WTC11 (cell line): ENCODE measurements around the gene MAPK11. TPM values are rescaled to one million over a fixed set of nuclear protein-coding genes. Genes with fewer than 3 reads are reported as not detected.

Source experiments
- ATAC-seq: fragments of 200-7000 bp; cut with Tn5 transposase; 2 replicates; pipeline ENCODE4 v1.10.0; 2021; ENCODE audit warnings: mild to moderate bottlenecking, moderate library complexity
- CTCF ChIA-PET: fragments of 300-600 bp; sonication (Branson Sonifier 250); formaldehyde crosslinking; loops from one replicate; lab custom pipeline; 2021; ENCODE audit warnings: antibody characterized with exemption; lab: Charles Lee
- POLR2A ChIA-PET: fragments of 350-600 bp; sonication (Branson Sonifier 250); formaldehyde crosslinking; loops from one replicate; lab custom pipeline; 2021; ENCODE audit warnings: antibody characterized with exemption; lab: Charles Lee
- DNase-seq: peaks from one replicate; pipeline ENCODE4 v3.0.0; 2021; ENCODE audit warnings: low spot score
- H3K27ac Mint-ChIP-seq: 2 replicates; pipeline ENCODE4 v1.8.0; 2021; ENCODE audit warnings: mixed read lengths
- H3K27me3 Mint-ChIP-seq: 2 replicates; pipeline ENCODE4 v1.8.0; 2021; ENCODE audit warnings: low read depth, mild to moderate bottlenecking, moderate library complexity, mixed read lengths
- H3K36me3 Mint-ChIP-seq: 2 replicates; pipeline ENCODE4 v1.8.0; 2021; ENCODE audit warnings: mixed read lengths
- H3K4me1 Mint-ChIP-seq: 2 replicates; pipeline ENCODE4 v1.8.0; 2022; ENCODE audit warnings: mixed read lengths
- H3K4me3 Mint-ChIP-seq: 2 replicates; pipeline ENCODE4 v1.8.0; 2021; ENCODE audit warnings: mild to moderate bottlenecking, moderate library complexity, mixed read lengths
- H3K9me3 Mint-ChIP-seq: 2 replicates; pipeline ENCODE4 v1.8.0; 2021; ENCODE audit warnings: mixed read lengths
- ATF1 ChIP-seq: sonication (generic); formaldehyde crosslinking; IDR thresholded peaks from 2 replicates; pipeline ENCODE4 v1.8.1; 2023; ENCODE audit warnings: mild to moderate bottlenecking, moderate library complexity, missing genetic modification reagents
- EMX1 ChIP-seq: fragments of 250-450 bp; sonication (Bioruptor Pico); IDR thresholded peaks from 2 replicates; pipeline ENCODE4 v1.8.0; 2021; ENCODE audit warnings: mild to moderate bottlenecking
- ESRRA ChIP-seq: sonication (generic); formaldehyde crosslinking; IDR thresholded peaks from 2 replicates; pipeline ENCODE4 v1.8.1; 2022; ENCODE audit warnings: mild to moderate bottlenecking, missing genetic modification reagents, borderline replicate concordance
- ETV6 ChIP-seq: sonication (generic); formaldehyde crosslinking; IDR thresholded peaks from 2 replicates; pipeline ENCODE4 v1.8.1; 2022; ENCODE audit warnings: mild to moderate bottlenecking, missing genetic modification reagents
- FOXP1 ChIP-seq: sonication (generic); formaldehyde crosslinking; IDR thresholded peaks from 2 replicates; pipeline ENCODE4 v1.8.0; 2022; ENCODE audit warnings: missing genetic modification reagents, mild to moderate bottlenecking, moderate library complexity, borderline replicate concordance
- GABPB1 ChIP-seq: sonication (generic); formaldehyde crosslinking; IDR thresholded peaks from 2 replicates; pipeline ENCODE4 v1.8.1; 2023; ENCODE audit warnings: mild to moderate bottlenecking, missing genetic modification reagents
- IRF2 ChIP-seq: sonication (generic); formaldehyde crosslinking; IDR thresholded peaks from 2 replicates; pipeline ENCODE4 v1.8.0; 2022; ENCODE audit warnings: low read depth, missing genetic modification reagents, borderline replicate concordance
- KAT7 ChIP-seq: sonication (generic); formaldehyde crosslinking; IDR thresholded peaks from 2 replicates; pipeline ENCODE4 v1.8.1; 2023; ENCODE audit warnings: missing genetic modification reagents, mild to moderate bottlenecking, borderline replicate concordance
- NR3C1 ChIP-seq: sonication (generic); formaldehyde crosslinking; conservative IDR thresholded peaks from 2 replicates; pipeline ENCODE4 v1.8.1; 2023; ENCODE audit warnings: low read depth, mild to moderate bottlenecking, missing genetic modification reagents
- OVOL2 ChIP-seq: fragments of 250-450 bp; sonication (Bioruptor Pico); IDR thresholded peaks from 2 replicates; pipeline ENCODE4 v1.9.0; 2021; ENCODE audit warnings: mild to moderate bottlenecking, borderline replicate concordance
- SP1 ChIP-seq: sonication (generic); formaldehyde crosslinking; conservative IDR thresholded peaks from 2 replicates; pipeline ENCODE4 v1.8.1; 2022; ENCODE audit warnings: missing genetic modification reagents
- ZNF121 ChIP-seq: sonication (generic); formaldehyde crosslinking; IDR thresholded peaks from 2 replicates; pipeline ENCODE4 v1.8.0; 2023; ENCODE audit warnings: missing genetic modification reagents
- ZNF138 ChIP-seq: sonication (generic); formaldehyde crosslinking; conservative IDR thresholded peaks from 2 replicates; pipeline ENCODE4 v1.8.1; 2022; ENCODE audit warnings: mild to moderate bottlenecking, moderate library complexity, missing genetic modification reagents
- ZNF232 ChIP-seq: sonication (generic); formaldehyde crosslinking; IDR thresholded peaks from 2 replicates; pipeline ENCODE4 v1.8.0; 2022; ENCODE audit warnings: mild to moderate bottlenecking, missing genetic modification reagents
- total RNA-seq: library from RNA; stranded (reverse); gene quantifications from 3 replicates; pipeline ENCODE4 v1.2.3, GENCODE V29; 2021
- TF ChIP-seq, protein P1 (sequence below): sonication (generic); formaldehyde crosslinking; IDR thresholded peaks from 2 replicates; pipeline ENCODE4 v1.8.1; 2022; ENCODE audit warnings: mild to moderate bottlenecking, missing genetic modification reagents, moderate library complexity, borderline replicate concordance
- TF ChIP-seq, protein P2 (sequence below): sonication (generic); formaldehyde crosslinking; conservative IDR thresholded peaks from 2 replicates; pipeline ENCODE4 v1.8.1; 2022; ENCODE audit warnings: mild to moderate bottlenecking, missing genetic modification reagents
- TF ChIP-seq, protein P3 (sequence below): fragments of 250-450 bp; sonication (Bioruptor Pico); IDR thresholded peaks from 2 replicates; pipeline ENCODE4 v2.1.2; 2022; ENCODE audit warnings: mild to moderate bottlenecking, moderate library complexity
- TF ChIP-seq, protein P4 (sequence below): sonication (generic); formaldehyde crosslinking; IDR thresholded peaks from 2 replicates; pipeline ENCODE4 v1.8.0; 2022; ENCODE audit warnings: mild to moderate bottlenecking, missing genetic modification reagents
- TF ChIP-seq, protein P5 (sequence below): sonication (generic); formaldehyde crosslinking; IDR thresholded peaks from 2 replicates; pipeline ENCODE4 v1.8.0; 2022; ENCODE audit warnings: mild to moderate bottlenecking, missing genetic modification reagents
- TF ChIP-seq, protein P6 (sequence below): sonication (generic); formaldehyde crosslinking; IDR thresholded peaks from 2 replicates; pipeline ENCODE4 v1.8.0; 2023; ENCODE audit warnings: missing genetic modification reagents, mild to moderate bottlenecking, borderline replicate concordance
- TF ChIP-seq, protein P7 (sequence below): sonication (generic); formaldehyde crosslinking; IDR thresholded peaks from 2 replicates; pipeline ENCODE4 v1.8.1; 2022; ENCODE audit warnings: missing genetic modification reagents, borderline replicate concordance

Gene MAPK11
- total RNA-seq, 1 experiment from 2014 or later, result 2.3 TPM

DNA sequence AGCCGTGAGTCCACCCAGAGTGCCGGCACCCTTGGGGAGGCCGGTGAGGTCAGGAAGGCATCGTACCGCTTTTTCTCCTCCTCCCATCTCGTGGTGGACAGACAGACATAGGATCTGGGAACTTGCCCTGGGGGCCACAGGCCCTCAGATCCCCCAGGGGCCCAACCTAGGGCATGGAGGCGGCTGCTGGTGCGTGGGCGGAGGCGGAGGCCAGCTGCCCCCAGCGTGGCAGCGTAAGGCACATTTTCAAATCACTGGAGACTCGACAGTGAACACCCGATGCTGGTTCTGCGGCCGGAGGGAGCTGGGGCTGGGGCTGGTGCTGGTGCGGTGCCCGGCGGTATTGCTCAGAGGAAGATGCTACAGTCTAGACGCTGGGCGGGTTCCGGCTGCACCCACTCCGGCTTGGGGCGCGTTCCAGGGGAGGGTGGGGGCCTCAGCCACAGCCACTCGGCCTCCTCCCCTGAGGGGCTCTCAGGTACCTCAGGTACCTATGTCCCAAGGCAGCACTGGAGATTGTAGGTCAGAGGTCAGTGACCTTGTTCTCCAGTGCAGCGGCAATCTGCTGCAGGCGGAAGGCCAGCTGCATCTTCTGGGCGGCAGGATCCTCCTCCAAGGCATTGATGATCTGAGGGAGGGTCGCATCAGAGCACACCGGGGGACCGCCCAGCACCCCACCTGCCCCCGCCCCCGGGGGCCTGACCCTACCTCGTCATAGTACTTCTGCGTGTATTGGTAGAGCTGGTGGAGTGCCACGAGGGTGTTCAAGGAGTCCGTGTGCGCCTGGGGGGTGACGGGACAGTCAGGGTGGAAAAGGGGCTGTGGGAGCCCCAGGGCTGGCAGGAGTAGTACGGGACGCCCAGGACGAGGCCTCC lies 5.2 kb upstream of the MAPK11 start:
- TF ChIP-seq, protein P1, sequence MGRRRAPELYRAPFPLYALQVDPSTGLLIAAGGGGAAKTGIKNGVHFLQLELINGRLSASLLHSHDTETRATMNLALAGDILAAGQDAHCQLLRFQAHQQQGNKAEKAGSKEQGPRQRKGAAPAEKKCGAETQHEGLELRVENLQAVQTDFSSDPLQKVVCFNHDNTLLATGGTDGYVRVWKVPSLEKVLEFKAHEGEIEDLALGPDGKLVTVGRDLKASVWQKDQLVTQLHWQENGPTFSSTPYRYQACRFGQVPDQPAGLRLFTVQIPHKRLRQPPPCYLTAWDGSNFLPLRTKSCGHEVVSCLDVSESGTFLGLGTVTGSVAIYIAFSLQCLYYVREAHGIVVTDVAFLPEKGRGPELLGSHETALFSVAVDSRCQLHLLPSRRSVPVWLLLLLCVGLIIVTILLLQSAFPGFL (CRISPR knock-in tag), result no peak
- TF ChIP-seq GABPB1 (CRISPR knock-in tag) (no peak), ESRRA (no peak), SP1 (no peak), NR3C1 (CRISPR knock-in tag) (no peak), ZNF232 (CRISPR knock-in tag) (no peak), ETV6 (CRISPR knock-in tag) (no peak), EMX1 (CRISPR knock-in tag) (no peak), ZNF138 (no peak)
- TF ChIP-seq, protein P2, sequence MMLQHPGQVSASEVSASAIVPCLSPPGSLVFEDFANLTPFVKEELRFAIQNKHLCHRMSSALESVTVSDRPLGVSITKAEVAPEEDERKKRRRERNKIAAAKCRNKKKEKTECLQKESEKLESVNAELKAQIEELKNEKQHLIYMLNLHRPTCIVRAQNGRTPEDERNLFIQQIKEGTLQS (CRISPR knock-in tag), result no peak
- TF ChIP-seq, protein P3, sequence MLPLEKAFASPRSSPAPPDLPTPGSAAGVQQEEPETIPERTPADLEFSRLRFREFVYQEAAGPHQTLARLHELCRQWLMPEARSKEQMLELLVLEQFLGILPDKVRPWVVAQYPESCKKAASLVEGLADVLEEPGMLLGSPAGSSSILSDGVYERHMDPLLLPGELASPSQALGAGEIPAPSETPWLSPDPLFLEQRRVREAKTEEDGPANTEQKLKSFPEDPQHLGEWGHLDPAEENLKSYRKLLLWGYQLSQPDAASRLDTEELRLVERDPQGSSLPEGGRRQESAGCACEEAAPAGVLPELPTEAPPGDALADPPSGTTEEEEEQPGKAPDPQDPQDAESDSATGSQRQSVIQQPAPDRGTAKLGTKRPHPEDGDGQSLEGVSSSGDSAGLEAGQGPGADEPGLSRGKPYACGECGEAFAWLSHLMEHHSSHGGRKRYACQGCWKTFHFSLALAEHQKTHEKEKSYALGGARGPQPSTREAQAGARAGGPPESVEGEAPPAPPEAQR (CRISPR knock-in tag), result no peak
- TF ChIP-seq, protein P4, sequence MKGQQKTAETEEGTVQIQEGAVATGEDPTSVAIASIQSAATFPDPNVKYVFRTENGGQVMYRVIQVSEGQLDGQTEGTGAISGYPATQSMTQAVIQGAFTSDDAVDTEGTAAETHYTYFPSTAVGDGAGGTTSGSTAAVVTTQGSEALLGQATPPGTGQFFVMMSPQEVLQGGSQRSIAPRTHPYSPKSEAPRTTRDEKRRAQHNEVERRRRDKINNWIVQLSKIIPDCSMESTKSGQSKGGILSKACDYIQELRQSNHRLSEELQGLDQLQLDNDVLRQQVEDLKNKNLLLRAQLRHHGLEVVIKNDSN, result no peak
- TF ChIP-seq, protein P5, sequence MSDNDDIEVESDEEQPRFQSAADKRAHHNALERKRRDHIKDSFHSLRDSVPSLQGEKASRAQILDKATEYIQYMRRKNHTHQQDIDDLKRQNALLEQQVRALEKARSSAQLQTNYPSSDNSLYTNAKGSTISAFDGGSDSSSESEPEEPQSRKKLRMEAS (CRISPR knock-in tag), result no peak
- ChIA-PET CTCF (interaction anchor here (1.0 to 2.4 kb wide), 4 partner anchors 9 to 51 kb away, joined by 5 to 37 read pairs (median 18); partner anchors contain the start of gene DENND6B), POLR2A (no interaction called here)
- Mint-ChIP-seq H3K4me1 (no peaks in the 10 kb centered on the region), H3K27ac (no peak overlapping the region), H3K27me3 (peaks cover 15% of the 10 kb centered on the region), H3K4me3 (no peak overlapping the region), H3K36me3 (peaks cover 37% of the 10 kb centered on the region), H3K9me3 (no peaks in the 10 kb centered on the region)
- no peak for DNase-seq
- no peak for ATAC-seq

DNA sequence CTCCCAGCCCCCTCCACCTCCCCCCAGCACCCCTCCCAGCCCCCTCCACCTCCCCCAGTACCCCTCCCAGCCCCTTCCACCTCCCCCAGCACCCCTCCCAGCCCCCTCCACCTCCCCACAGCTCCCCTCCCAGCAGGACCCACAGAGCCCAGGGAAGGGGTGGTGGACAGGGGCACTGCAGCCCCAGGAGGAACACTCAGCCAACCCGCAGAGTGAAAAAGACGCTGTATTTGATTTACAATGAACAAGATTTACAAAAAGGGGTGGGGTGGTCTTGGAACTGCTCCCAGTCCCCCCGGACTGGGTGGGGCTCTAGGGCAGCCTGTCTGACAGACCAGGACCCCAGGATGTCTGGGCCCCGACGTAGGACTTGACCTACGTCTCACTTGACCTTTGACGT lies 4.6 kb upstream of the MAPK11 start:
- H3K4me3 Mint-ChIP-seq, result no peak overlapping the region
- peaks cover 37% of the 10 kb centered on the region for H3K36me3 Mint-ChIP-seq
- TF ChIP-seq FOXP1 (CRISPR knock-in tag) (no peak), KAT7 (CRISPR knock-in tag) (no peak), OVOL2 (CRISPR knock-in tag) (no peak), ATF1 (CRISPR knock-in tag) (no peak), ZNF121 (CRISPR knock-in tag) (no peak), IRF2 (no peak)
- TF ChIP-seq, protein P6, sequence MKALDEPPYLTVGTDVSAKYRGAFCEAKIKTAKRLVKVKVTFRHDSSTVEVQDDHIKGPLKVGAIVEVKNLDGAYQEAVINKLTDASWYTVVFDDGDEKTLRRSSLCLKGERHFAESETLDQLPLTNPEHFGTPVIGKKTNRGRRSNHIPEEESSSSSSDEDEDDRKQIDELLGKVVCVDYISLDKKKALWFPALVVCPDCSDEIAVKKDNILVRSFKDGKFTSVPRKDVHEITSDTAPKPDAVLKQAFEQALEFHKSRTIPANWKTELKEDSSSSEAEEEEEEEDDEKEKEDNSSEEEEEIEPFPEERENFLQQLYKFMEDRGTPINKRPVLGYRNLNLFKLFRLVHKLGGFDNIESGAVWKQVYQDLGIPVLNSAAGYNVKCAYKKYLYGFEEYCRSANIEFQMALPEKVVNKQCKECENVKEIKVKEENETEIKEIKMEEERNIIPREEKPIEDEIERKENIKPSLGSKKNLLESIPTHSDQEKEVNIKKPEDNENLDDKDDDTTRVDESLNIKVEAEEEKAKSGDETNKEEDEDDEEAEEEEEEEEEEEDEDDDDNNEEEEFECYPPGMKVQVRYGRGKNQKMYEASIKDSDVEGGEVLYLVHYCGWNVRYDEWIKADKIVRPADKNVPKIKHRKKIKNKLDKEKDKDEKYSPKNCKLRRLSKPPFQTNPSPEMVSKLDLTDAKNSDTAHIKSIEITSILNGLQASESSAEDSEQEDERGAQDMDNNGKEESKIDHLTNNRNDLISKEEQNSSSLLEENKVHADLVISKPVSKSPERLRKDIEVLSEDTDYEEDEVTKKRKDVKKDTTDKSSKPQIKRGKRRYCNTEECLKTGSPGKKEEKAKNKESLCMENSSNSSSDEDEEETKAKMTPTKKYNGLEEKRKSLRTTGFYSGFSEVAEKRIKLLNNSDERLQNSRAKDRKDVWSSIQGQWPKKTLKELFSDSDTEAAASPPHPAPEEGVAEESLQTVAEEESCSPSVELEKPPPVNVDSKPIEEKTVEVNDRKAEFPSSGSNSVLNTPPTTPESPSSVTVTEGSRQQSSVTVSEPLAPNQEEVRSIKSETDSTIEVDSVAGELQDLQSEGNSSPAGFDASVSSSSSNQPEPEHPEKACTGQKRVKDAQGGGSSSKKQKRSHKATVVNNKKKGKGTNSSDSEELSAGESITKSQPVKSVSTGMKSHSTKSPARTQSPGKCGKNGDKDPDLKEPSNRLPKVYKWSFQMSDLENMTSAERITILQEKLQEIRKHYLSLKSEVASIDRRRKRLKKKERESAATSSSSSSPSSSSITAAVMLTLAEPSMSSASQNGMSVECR (CRISPR knock-in tag), result no peak
- TF ChIP-seq, protein P7, sequence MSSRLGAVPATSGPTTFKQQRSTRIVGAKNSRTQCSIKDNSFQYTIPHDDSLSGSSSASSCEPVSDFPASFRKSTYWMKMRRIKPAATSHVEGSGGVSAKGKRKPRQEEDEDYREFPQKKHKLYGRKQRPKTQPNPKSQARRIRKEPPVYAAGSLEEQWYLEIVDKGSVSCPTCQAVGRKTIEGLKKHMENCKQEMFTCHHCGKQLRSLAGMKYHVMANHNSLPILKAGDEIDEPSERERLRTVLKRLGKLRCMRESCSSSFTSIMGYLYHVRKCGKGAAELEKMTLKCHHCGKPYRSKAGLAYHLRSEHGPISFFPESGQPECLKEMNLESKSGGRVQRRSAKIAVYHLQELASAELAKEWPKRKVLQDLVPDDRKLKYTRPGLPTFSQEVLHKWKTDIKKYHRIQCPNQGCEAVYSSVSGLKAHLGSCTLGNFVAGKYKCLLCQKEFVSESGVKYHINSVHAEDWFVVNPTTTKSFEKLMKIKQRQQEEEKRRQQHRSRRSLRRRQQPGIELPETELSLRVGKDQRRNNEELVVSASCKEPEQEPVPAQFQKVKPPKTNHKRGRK, result no peak
- ChIA-PET POLR2A (no interaction called here), CTCF (interaction anchor here (0.6 to 2.4 kb wide), 2 partner anchors 28 to 51 kb away, joined by 4 to 37 read pairs; partner anchors contain the start of gene DENND6B)
- no peaks in the 10 kb centered on the region for H3K9me3 Mint-ChIP-seq
- DNase-seq (no peak), ATAC-seq (no peak)
- H3K27ac Mint-ChIP-seq, result no peak overlapping the region
- H3K27me3 Mint-ChIP-seq, result peaks cover 18% of the 10 kb centered on the region
- H3K4me1 Mint-ChIP-seq, result no peaks in the 10 kb centered on the region
